HCT116 (cell line): ENCODE results near the gene MYL5. TPM values are rescaled to one million over a fixed set of nuclear protein-coding genes. Genes with fewer than 3 reads are reported as not detected.

Source experiments
- ATAC-seq: fragments of 200-7000 bp; cut with Tn5 transposase; 2 replicates; pipeline ENCODE4 v1.9.1; 2020; ENCODE audit warnings: mild to moderate bottlenecking, moderate library complexity
- BruUV-seq: library from RNA; stranded (reverse); fragments of 400-500 nt; replicated peaks from 2 replicates; lab custom pipeline; 2021; lab: Mats Ljungman, UMichigan
- CTCF ChIA-PET: fragments of 300-600 bp; sonication (Branson Sonifier 250); formaldehyde crosslinking; loops from one replicate; lab custom pipeline; 2021; ENCODE audit warnings: antibody characterized with exemption; lab: Charles Lee
- POLR2A ChIA-PET: fragments of 300-600, 350-600 bp; sonication (Branson Sonifier 250); formaldehyde crosslinking; loops from one replicate; lab custom pipeline; 2021; ENCODE audit warnings: antibody characterized with exemption; lab: Charles Lee
- RAD21 ChIA-PET, 2 experiments: fragments of 300-600 bp; sonication (Branson Sonifier 250); formaldehyde crosslinking; loops; one replicate each; lab custom pipeline; 2023; ENCODE audit warnings: low total read pairs in 2 of 2; ENCODE audit not compliant: uncharacterized antibody in 2 of 2, unreplicated experiment in 2 of 2, low non-redundant PET in 1 of 2; lab: Charles Lee
- DNase-seq: peaks from one replicate; pipeline ENCODE4 v3.0.0-alpha.2; 2010; ENCODE audit warnings: low read depth, low spot score
- H2AFZ ChIP-seq: fragments of 200-600 bp; shearing (Covaris generic), sonication (generic); 2 replicates; pipeline ENCODE4 v1.6.1; 2017; ENCODE audit warnings: low read depth, mixed run types, mixed read lengths, antibody characterized with exemption, low read length; ENCODE audit not compliant: poor library complexity, severe bottlenecking
- H3K27ac ChIP-seq: 2 replicates; pipeline ENCODE4 v1.5.1; 2012; ENCODE audit warnings: low read depth, low read length
- H3K27me3 ChIP-seq: fragments of 200-600 bp; sonication (generic); 2 replicates; pipeline ENCODE4 v1.6.1; 2016; ENCODE audit warnings: mixed run types, low read length, mixed read lengths; ENCODE audit not compliant: insufficient read depth
- H3K36me3 ChIP-seq, 2 experiments: fragments of 200-500 bp in 1 of 2; fragments of 200-600 bp in 1 of 2; sonication (Bioruptor generic) in 1 of 2; sonication (generic) in 1 of 2; 2 replicates each; pipeline versions ENCODE4 v1.5.1 to v1.6.1; 2014 to 2016; ENCODE audit warnings: low read length in 2 of 2, inconsistent platforms in 1 of 2, mixed read lengths in 1 of 2, mixed run types in 1 of 2; ENCODE audit not compliant: insufficient read depth in 2 of 2, control insufficient read depth in 1 of 2
- H3K4me1 ChIP-seq, 2 experiments: fragments of 200-600 bp in 1 of 2; sonication (generic) in 1 of 2; 2 replicates each; pipeline versions ENCODE4 v1.5.1 to v1.6.1; 2012 to 2017; ENCODE audit warnings: low read length in 2 of 2, inconsistent platforms in 1 of 2, mild to moderate bottlenecking in 1 of 2, mixed read lengths in 1 of 2, mixed run types in 1 of 2, moderate library complexity in 1 of 2; ENCODE audit not compliant: insufficient read depth in 2 of 2, control insufficient read depth in 1 of 2
- H3K4me2 ChIP-seq: fragments of 200-600 bp; sonication (generic); 2 replicates; pipeline ENCODE4 v1.6.1; 2017; ENCODE audit warnings: mixed run types, low read length, mixed read lengths
- H3K4me3 ChIP-seq, 2 experiments: fragments of 200-600 bp in 1 of 2; sonication (generic) in 1 of 2; replicated peaks in 1 of 2; 2 replicates each; pipeline ENCODE4 v1.5.1; 2011 to 2016; ENCODE audit warnings: low read length in 2 of 2, control low read depth in 1 of 2, low read depth in 1 of 2, mild to moderate bottlenecking in 1 of 2, mixed read lengths in 1 of 2, mixed run types in 1 of 2
- H3K79me2 ChIP-seq: fragments of 200-600 bp; sonication (generic); 2 replicates; pipeline ENCODE4 v1.6.1; 2017; ENCODE audit warnings: mild to moderate bottlenecking, mixed run types, low read length, moderate library complexity, mixed read lengths; ENCODE audit not compliant: insufficient read depth
- H3K9ac ChIP-seq: fragments of 200-600 bp; sonication (generic); 2 replicates; pipeline ENCODE4 v1.6.1; 2016; ENCODE audit warnings: low read length, mixed read lengths
- H3K9me2 ChIP-seq: fragments of 200-600 bp; sonication (generic), shearing (Covaris generic); 2 replicates; pipeline ENCODE4 v1.6.1; 2017; ENCODE audit warnings: mixed run types, mild to moderate bottlenecking, moderate library complexity; ENCODE audit not compliant: insufficient read depth
- H3K9me3 ChIP-seq, 2 experiments: fragments of 200-500 bp in 1 of 2; fragments of 200-600 bp in 1 of 2; sonication (Bioruptor generic) in 1 of 2; sonication (generic) in 1 of 2; 2 replicates each; pipeline ENCODE4 v1.6.1; 2014 to 2017; ENCODE audit warnings: low read length in 2 of 2, mixed read lengths in 2 of 2, inconsistent platforms in 1 of 2, low read depth in 1 of 2, mild to moderate bottlenecking in 1 of 2, mixed run types in 1 of 2, moderate library complexity in 1 of 2; ENCODE audit not compliant: control insufficient read depth in 1 of 2, insufficient read depth in 1 of 2
- H4K20me1 ChIP-seq: fragments of 200-600 bp; sonication (generic), shearing (Covaris generic); 2 replicates; pipeline ENCODE4 v1.6.1; 2017; ENCODE audit warnings: mixed run types, mild to moderate bottlenecking, moderate library complexity; ENCODE audit not compliant: insufficient read depth
- EGR1 ChIP-seq: IDR thresholded peaks from 2 replicates; pipeline ENCODE4 v1.6.1; 2012; ENCODE audit warnings: low read depth
- ELF1 ChIP-seq: IDR thresholded peaks from 2 replicates; pipeline ENCODE4 v1.6.1; 2012; ENCODE audit warnings: low read depth, borderline replicate concordance
- EZH2phosphoT487 ChIP-seq: fragments of 200-600 bp; IDR thresholded peaks from 2 replicates; pipeline ENCODE4 v1.6.1; 2018; ENCODE audit warnings: antibody characterized with exemption, borderline replicate concordance
- FOSL1 ChIP-seq: IDR thresholded peaks from 2 replicates; pipeline ENCODE4 v1.6.1; 2012; ENCODE audit warnings: low read depth
- SP1 ChIP-seq: IDR thresholded peaks from 2 replicates; pipeline ENCODE4 v1.6.1; 2012; ENCODE audit warnings: low read depth
- TCF7L2 ChIP-seq: IDR thresholded peaks from 2 replicates; pipeline ENCODE4 v1.7.0; 2011; ENCODE audit warnings: borderline replicate concordance, inconsistent platforms; ENCODE audit not compliant: insufficient read depth, insufficient read length; ENCODE audit errors: extremely low read depth
- intact Hi-C: fragments of 100-400 bp; cut with micrococcal nuclease; formaldehyde crosslinking; loops from 2 replicates; pipeline ENCODE4 v1.10.0; 2022
- total RNA-seq: library from RNA; stranded (reverse); gene quantifications from one replicate; pipeline ENCODE4 v1.2.1, GENCODE V29; 2021; ENCODE audit not compliant: unreplicated experiment
- TF ChIP-seq, protein P1 (sequence below), 3 experiments: fragments of 200-600 bp in 1 of 3; sonication (generic) in 1 of 3; IDR thresholded peaks in 2 of 3; conservative IDR thresholded peaks in 1 of 3; 2 replicates each; pipeline ENCODE4 v1.5.1; 2012 to 2017; ENCODE audit warnings: low read depth in 2 of 3, low read length in 2 of 3, antibody characterized with exemption in 1 of 3, borderline replicate concordance in 1 of 3, control low read depth in 1 of 3, mild to moderate bottlenecking in 1 of 3, mixed read lengths in 1 of 3, mixed run types in 1 of 3, moderate library complexity in 1 of 3; ENCODE audit not compliant: insufficient read depth in 1 of 3
- TF ChIP-seq, protein P2 (sequence below): IDR thresholded peaks from 2 replicates; pipeline ENCODE4 v1.6.1; 2012

Gene MYL5
- total RNA-seq, 1 experiment from 2014 or later = 14.0 TPM

DNA sequence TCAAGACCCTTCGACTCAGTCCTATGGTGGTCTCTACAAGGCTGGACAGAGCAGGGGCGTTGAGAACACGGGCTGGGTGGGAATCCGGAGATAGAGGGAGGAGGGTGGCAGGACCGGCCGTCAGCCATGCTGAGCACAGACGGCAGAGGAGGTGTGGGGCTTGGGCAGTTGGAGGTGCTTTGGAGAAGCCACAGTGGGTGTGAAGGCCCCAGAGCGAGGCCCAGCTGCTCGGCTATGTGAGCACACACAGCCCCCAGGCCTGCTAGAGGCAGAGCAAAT lies 44.8 kb upstream of the MYL5 start:
- Histone ChIP-seq H3K9me2 (no peaks in the 10 kb centered on the region), H3K9me3 (no peaks in the 10 kb centered on the region; a peak in 1 of 4 replicates), H3K27ac (no peak overlapping the region), H3K9ac (no peak overlapping the region), H3K4me2 (no peak overlapping the region), H3K4me3 (no peak overlapping the region), H3K27me3 (no peaks in the 10 kb centered on the region), H3K36me3 (no peaks in the 10 kb centered on the region), H2AFZ (no peak overlapping the region), H3K79me2 (no peaks in the 10 kb centered on the region), H3K4me1 (no peaks in the 10 kb centered on the region), H4K20me1 (no peaks in the 10 kb centered on the region)
- intact Hi-C loops = no loop called here
- ChIA-PET POLR2A (no interaction called here), CTCF (no interaction called here), RAD21 (no interaction called here)
- no peak for ATAC-seq
- BruUV-seq = no TSS peak
- DNase-seq = no peak
- TF ChIP-seq SP1 (no peak), EGR1 (no peak), FOSL1 (no peak), TCF7L2 (no peak), EZH2phosphoT487 (no peak), ELF1 (no peak)
- TF ChIP-seq, protein P1, sequence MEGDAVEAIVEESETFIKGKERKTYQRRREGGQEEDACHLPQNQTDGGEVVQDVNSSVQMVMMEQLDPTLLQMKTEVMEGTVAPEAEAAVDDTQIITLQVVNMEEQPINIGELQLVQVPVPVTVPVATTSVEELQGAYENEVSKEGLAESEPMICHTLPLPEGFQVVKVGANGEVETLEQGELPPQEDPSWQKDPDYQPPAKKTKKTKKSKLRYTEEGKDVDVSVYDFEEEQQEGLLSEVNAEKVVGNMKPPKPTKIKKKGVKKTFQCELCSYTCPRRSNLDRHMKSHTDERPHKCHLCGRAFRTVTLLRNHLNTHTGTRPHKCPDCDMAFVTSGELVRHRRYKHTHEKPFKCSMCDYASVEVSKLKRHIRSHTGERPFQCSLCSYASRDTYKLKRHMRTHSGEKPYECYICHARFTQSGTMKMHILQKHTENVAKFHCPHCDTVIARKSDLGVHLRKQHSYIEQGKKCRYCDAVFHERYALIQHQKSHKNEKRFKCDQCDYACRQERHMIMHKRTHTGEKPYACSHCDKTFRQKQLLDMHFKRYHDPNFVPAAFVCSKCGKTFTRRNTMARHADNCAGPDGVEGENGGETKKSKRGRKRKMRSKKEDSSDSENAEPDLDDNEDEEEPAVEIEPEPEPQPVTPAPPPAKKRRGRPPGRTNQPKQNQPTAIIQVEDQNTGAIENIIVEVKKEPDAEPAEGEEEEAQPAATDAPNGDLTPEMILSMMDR (IDR thresholded peaks at IDR 0.05 in 2 of 3, conservative IDR thresholded peaks at IDR 0.05 in 1 of 3; ENCODE audit: borderline replicate concordance in 1 of 3, insufficient read depth in 1 of 3, low read depth in 2 of 3, low read length in 2 of 3) = no peak
- TF ChIP-seq, protein P2, sequence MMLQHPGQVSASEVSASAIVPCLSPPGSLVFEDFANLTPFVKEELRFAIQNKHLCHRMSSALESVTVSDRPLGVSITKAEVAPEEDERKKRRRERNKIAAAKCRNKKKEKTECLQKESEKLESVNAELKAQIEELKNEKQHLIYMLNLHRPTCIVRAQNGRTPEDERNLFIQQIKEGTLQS = no peak
